Liver (tissue), 9 donors: Measurements from ENCODE around the gene SLC7A6. TPM values are rescaled to one million over a fixed set of nuclear protein-coding genes. Genes with fewer than 3 reads are reported as not detected.

Experiments
- DNase-seq: peaks from one replicate; pipeline ENCODE4 v3.0.0-alpha.2; 2017; ENCODE audit warnings: low spot score
- H3K27ac ChIP-seq, 2 donors: one replicate each; pipeline ENCODE4 v1.7.0; 2013; ENCODE audit warnings: inconsistent platforms in 2 of 2, low read length in 2 of 2, control low read depth in 1 of 2, low read depth in 1 of 2, mild to moderate bottlenecking in 1 of 2
- H3K27me3 ChIP-seq, 4 donors: one replicate each; pipeline versions ENCODE4 v1.6.1 to v1.7.0; 2013; ENCODE audit warnings: low read length in 3 of 4, inconsistent platforms in 1 of 4, mild to moderate bottlenecking in 1 of 4, moderate library complexity in 1 of 4; ENCODE audit not compliant: control insufficient read depth in 4 of 4, insufficient read depth in 4 of 4
- H3K36me3 ChIP-seq, 4 donors: one replicate each; pipeline versions ENCODE4 v1.6.1 to v1.7.0; 2013; ENCODE audit warnings: low read length in 3 of 4, mild to moderate bottlenecking in 3 of 4, low read depth in 1 of 4, moderate library complexity in 1 of 4; ENCODE audit not compliant: control insufficient read depth in 4 of 4, insufficient read depth in 3 of 4
- H3K4me1 ChIP-seq, 4 donors: one replicate each; pipeline versions ENCODE4 v1.6.1 to v1.7.0; 2013; ENCODE audit warnings: low read length in 3 of 4, mild to moderate bottlenecking in 3 of 4, moderate library complexity in 1 of 4; ENCODE audit not compliant: control insufficient read depth in 4 of 4, insufficient read depth in 4 of 4
- H3K4me3 ChIP-seq, 3 donors: one replicate each; pipeline versions ENCODE4 v1.6.1 to v1.7.0; 2013; ENCODE audit warnings: low read length in 3 of 3, control low read depth in 1 of 3, low read depth in 1 of 3, mild to moderate bottlenecking in 1 of 3
- H3K9ac ChIP-seq, 2 donors: one replicate each; pipeline ENCODE4 v1.7.0; 2013; ENCODE audit warnings: low read length in 2 of 2, mild to moderate bottlenecking in 2 of 2, moderate library complexity in 2 of 2, control low read depth in 1 of 2, low read depth in 1 of 2
- H3K9me3 ChIP-seq, 4 donors: one replicate each; pipeline versions ENCODE4 v1.6.1 to v1.7.0; 2013; ENCODE audit warnings: low read length in 3 of 4; ENCODE audit not compliant: control insufficient read depth in 4 of 4
- FOXA1 ChIP-seq: IDR thresholded peaks from 2 replicates; pipeline ENCODE4 v1.6.1; 2016; ENCODE audit warnings: antibody characterized with exemption
- FOXA2 ChIP-seq: IDR thresholded peaks from 2 replicates; pipeline ENCODE4 v1.6.1; 2016; ENCODE audit warnings: antibody characterized with exemption
- GABPA ChIP-seq, 2 donors: IDR thresholded peaks in 1 of 2; conservative IDR thresholded peaks in 1 of 2; 2 replicates each; pipeline ENCODE4 v1.6.1; 2016; ENCODE audit warnings: antibody characterized with exemption in 2 of 2, mild to moderate bottlenecking in 1 of 2, moderate library complexity in 1 of 2
- HNF4A ChIP-seq, 2 donors: conservative IDR thresholded peaks; 2 replicates each; pipeline ENCODE4 v1.6.1; 2016; ENCODE audit warnings: antibody characterized with exemption in 2 of 2, mild to moderate bottlenecking in 2 of 2
- HNF4G ChIP-seq: IDR thresholded peaks from 2 replicates; pipeline ENCODE4 v1.6.1; 2016; ENCODE audit warnings: antibody characterized with exemption
- JUND ChIP-seq, 2 donors: IDR thresholded peaks; 2 replicates each; pipeline ENCODE4 v1.6.1; 2016; ENCODE audit warnings: antibody characterized with exemption in 2 of 2
- NR2F2 ChIP-seq: IDR thresholded peaks from 2 replicates; pipeline ENCODE4 v1.6.1; 2016; ENCODE audit warnings: antibody characterized with exemption
- RAD21 ChIP-seq, 2 donors: IDR thresholded peaks; 2 replicates each; pipeline ENCODE4 v1.6.1; 2016; ENCODE audit warnings: antibody characterized with exemption in 2 of 2, mild to moderate bottlenecking in 2 of 2
- RXRA ChIP-seq, 2 donors: IDR thresholded peaks; 2 replicates each; pipeline ENCODE4 v1.6.1; 2017 to 2018; ENCODE audit warnings: antibody characterized with exemption in 2 of 2, mild to moderate bottlenecking in 1 of 2
- SP1 ChIP-seq: IDR thresholded peaks from 2 replicates; pipeline ENCODE4 v1.6.1; 2018; ENCODE audit warnings: antibody characterized with exemption, mild to moderate bottlenecking
- YY1 ChIP-seq: IDR thresholded peaks from 2 replicates; pipeline ENCODE4 v1.6.1; 2016; ENCODE audit warnings: antibody characterized with exemption, mild to moderate bottlenecking
- WGBS: extraction: QIAGEN DNeasy Blood & Tissue Kit; methylation state at CpG from one replicate; pipeline ENCODE4 v1.1.7; 2013; 5-methylcytosine and 5-hydroxymethylcytosine counted together
- polyA plus RNA-seq, 2 donors: library from polyadenylated mRNA; stranded (reverse) in 1 of 2; unstranded in 1 of 2; fragments of 200-250 nt in 1 of 2; fragments of >200 nt in 1 of 2; fragmentation: Nextera tagmentation in 1 of 2; extraction: Ambion mirVana in 1 of 2; gene quantifications; one replicate each; pipeline versions ENCODE4 v1.2.1 to v1.2.3, GENCODE V29; 2013 to 2015
- total RNA-seq, 2 donors: library from RNA; depleted of rRNA; stranded (reverse); fragments of >200 nt; gene quantifications; one replicate each; pipeline ENCODE4 v1.2.3, GENCODE V29; 2014
- TF ChIP-seq, protein P1 (sequence below): fragments of 150-350 bp; IDR thresholded peaks from 2 replicates; pipeline ENCODE4 v1.5.1; 2017; ENCODE audit warnings: improper control_type of control experiment, low read depth, low read length; ENCODE audit not compliant: missing input control
- TF ChIP-seq, protein P2 (sequence below): IDR thresholded peaks from 2 replicates; pipeline ENCODE4 v1.6.1; 2016; ENCODE audit warnings: antibody characterized with exemption
- TF ChIP-seq, protein P3 (sequence below): IDR thresholded peaks from 2 replicates; pipeline ENCODE4 v1.6.1; 2016; ENCODE audit warnings: antibody characterized with exemption
- TF ChIP-seq, protein P4 (sequence below): IDR thresholded peaks from 2 replicates; pipeline ENCODE4 v1.6.1; 2016; ENCODE audit warnings: antibody characterized with exemption
- donor health status: healthy.
- donor health status: healthy.
- donor health status: healthy.
- donor health status: healthy.
- donor health status: healthy.

SLC7A6 gene
- total and polyA plus RNA-seq, 4 donors: 1.2 to 4.9 (median 1.9) TPM

DNA sequence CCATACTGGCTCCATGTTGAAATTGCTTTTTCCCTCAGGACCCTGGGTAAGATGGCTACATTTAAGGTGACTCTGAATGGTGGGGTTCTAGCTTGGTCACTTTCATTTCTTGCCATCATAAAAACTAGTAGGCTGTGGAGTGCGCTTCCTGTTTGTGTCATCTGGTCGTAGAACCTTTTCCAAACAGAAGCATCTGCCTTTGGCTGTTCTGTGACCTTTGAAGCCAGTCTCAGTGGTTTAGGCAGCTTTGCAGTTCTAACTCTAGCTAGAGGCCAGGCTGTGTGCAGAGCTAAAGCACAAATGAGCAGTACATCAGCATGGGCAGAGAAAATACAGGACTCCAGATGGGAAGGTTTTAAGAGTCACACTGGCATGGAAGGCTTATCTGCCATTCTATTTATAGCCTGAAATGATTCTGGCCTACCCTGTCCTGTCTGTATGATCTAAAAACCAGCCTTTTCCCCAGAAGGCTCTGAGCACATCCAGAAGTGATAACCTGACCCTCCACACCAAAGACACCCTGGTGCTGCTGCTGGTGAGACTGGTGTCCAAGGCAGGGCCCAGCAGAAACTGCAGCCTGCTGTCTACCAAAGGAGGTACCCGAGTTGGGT, 37.0 kb upstream of the SLC7A6 start:
- peak overlapping the region in 1 of 2 donors; percentile 51 for H3K27ac ChIP-seq
- no peaks in the 10 kb centered on the region for H3K27me3 ChIP-seq
- no peaks in the 10 kb centered on the region for H3K9me3 ChIP-seq
- H3K4me3 ChIP-seq: no peak overlapping the region
- TF ChIP-seq HNF4A (conservative IDR thresholded peaks at IDR 0.05) (peak; percentile 75 to 76), GABPA (IDR thresholded peaks at IDR 0.05 in 1 of 2, conservative IDR thresholded peaks at IDR 0.05 in 1 of 2) (peak in 1 of 2 donors; percentile 21), RAD21 (IDR thresholded peaks at IDR 0.05) (peak in 1 of 2 donors; percentile 52), FOXA2 (no peak), NR2F2 (peak; percentile 56), SP1 (peak; percentile 76), HNF4G (no peak), YY1 (peak; percentile 29), RXRA (IDR thresholded peaks at IDR 0.05) (peak; percentile 51 to 52)
- TF ChIP-seq, protein P1, sequence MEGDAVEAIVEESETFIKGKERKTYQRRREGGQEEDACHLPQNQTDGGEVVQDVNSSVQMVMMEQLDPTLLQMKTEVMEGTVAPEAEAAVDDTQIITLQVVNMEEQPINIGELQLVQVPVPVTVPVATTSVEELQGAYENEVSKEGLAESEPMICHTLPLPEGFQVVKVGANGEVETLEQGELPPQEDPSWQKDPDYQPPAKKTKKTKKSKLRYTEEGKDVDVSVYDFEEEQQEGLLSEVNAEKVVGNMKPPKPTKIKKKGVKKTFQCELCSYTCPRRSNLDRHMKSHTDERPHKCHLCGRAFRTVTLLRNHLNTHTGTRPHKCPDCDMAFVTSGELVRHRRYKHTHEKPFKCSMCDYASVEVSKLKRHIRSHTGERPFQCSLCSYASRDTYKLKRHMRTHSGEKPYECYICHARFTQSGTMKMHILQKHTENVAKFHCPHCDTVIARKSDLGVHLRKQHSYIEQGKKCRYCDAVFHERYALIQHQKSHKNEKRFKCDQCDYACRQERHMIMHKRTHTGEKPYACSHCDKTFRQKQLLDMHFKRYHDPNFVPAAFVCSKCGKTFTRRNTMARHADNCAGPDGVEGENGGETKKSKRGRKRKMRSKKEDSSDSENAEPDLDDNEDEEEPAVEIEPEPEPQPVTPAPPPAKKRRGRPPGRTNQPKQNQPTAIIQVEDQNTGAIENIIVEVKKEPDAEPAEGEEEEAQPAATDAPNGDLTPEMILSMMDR: no peak
- TF ChIP-seq, protein P2, sequence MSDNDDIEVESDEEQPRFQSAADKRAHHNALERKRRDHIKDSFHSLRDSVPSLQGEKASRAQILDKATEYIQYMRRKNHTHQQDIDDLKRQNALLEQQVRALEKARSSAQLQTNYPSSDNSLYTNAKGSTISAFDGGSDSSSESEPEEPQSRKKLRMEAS: no peak
- TF ChIP-seq, protein P3, sequence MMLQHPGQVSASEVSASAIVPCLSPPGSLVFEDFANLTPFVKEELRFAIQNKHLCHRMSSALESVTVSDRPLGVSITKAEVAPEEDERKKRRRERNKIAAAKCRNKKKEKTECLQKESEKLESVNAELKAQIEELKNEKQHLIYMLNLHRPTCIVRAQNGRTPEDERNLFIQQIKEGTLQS: no peak
- H3K36me3 ChIP-seq: peaks cover 6 to 36% (median 17%) of the 10 kb centered on the region in 4 donors
- no peak overlapping the region for H3K9ac ChIP-seq
- H3K4me1 ChIP-seq: peaks cover 15 to 52% (median 44%) of the 10 kb centered on the region in 4 donors
- no peak for DNase-seq
- 30% methylated on average over 3 of the region's 3 CpGs for WGBS

DNA sequence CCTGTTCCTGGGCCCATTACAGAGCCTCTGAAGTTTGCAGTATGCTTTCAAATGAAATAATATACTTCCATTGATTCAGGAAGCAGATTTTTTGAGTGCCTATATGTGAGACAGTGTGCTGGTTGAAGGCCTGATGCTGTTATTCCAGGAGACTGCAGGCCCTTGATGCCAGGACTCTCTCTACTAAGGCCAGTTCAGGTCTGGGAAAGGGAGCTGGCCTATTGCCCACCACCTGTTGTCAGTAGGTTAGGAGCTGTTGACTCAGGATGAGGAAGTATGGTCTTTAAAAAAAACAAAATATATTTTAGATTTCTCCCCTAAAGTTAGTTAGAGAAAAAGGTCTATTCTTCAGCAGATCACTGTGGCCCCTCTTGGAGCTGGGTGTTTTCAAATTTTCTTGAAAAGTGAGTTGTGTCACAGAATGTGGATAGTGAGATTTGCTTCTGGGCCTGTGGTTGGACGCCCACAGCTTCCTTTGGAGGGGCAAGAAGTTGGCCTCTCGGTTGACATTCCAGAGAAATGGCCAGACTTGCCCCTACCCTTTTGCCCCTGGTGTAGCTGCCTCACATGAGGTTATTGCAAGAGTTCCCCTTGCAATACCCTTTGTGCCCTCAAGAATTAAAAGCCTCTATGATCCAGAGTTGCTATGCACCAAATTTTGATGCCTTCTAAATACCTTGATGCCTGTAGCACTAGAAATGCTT, 36.3 kb upstream of the SLC7A6 start:
- H3K27ac ChIP-seq: peak overlapping the region; percentile 28 to 51
- H3K4me1 ChIP-seq: peaks cover 15 to 57% (median 46%) of the 10 kb centered on the region in 4 donors
- H3K9me3 ChIP-seq: no peaks in the 10 kb centered on the region
- no peak overlapping the region for H3K4me3 ChIP-seq
- no peak for DNase-seq
- H3K9ac ChIP-seq: no peak overlapping the region
- peak; percentile 29 for TF ChIP-seq FOXA1
- peak; percentile 14 for TF ChIP-seq FOXA2
- TF ChIP-seq, protein P3: no peak
- no peaks in the 10 kb centered on the region for H3K27me3 ChIP-seq
- 77% methylated on average over 2 of the region's 2 CpGs for WGBS
- H3K36me3 ChIP-seq: peaks cover 9 to 38% (median 19%) of the 10 kb centered on the region in 4 donors

DNA sequence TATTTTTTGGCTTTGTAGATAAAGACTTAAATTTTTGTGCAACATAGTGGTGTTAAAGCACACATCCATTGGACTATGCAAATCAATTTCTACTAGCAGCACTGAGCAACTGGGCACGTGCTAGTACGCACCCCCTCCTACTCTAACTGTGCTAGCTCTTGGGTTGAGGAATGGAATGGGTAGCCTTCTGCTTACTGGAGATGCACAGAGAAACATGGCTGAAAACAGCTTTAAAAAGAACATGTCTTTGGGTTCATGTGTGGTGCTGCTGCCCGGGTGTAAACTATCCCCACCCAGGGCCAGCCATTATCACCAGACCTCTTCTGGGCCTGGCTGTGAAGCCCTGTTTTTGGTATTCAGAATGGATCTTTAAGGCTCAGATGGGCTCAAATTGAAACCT, 35.7 kb upstream of the SLC7A6 start:
- Histone ChIP-seq H3K27ac (no peak overlapping the region), H3K36me3 (peaks cover 9 to 38% (median 20%) of the 10 kb centered on the region in 4 donors)

More for the DNA sequence above, 35.7 kb upstream of the SLC7A6 start:
- H3K9ac ChIP-seq: no peak overlapping the region
- WGBS: 66% methylated on average over 3 of the region's 3 CpGs
- no peaks in the 10 kb centered on the region for H3K27me3 ChIP-seq
- TF ChIP-seq FOXA2: no peak
- TF ChIP-seq, protein P1: no peak
- no peak for TF ChIP-seq HNF4A (conservative IDR thresholded peaks at IDR 0.05)
- TF ChIP-seq, protein P4, sequence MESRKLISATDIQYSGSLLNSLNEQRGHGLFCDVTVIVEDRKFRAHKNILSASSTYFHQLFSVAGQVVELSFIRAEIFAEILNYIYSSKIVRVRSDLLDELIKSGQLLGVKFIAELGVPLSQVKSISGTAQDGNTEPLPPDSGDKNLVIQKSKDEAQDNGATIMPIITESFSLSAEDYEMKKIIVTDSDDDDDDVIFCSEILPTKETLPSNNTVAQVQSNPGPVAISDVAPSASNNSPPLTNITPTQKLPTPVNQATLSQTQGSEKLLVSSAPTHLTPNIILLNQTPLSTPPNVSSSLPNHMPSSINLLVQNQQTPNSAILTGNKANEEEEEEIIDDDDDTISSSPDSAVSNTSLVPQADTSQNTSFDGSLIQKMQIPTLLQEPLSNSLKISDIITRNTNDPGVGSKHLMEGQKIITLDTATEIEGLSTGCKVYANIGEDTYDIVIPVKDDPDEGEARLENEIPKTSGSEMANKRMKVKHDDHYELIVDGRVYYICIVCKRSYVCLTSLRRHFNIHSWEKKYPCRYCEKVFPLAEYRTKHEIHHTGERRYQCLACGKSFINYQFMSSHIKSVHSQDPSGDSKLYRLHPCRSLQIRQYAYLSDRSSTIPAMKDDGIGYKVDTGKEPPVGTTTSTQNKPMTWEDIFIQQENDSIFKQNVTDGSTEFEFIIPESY: no peak
- no peak for TF ChIP-seq GABPA (IDR thresholded peaks at IDR 0.05 in 1 of 2, conservative IDR thresholded peaks at IDR 0.05 in 1 of 2)
- TF ChIP-seq JUND (IDR thresholded peaks at IDR 0.05): no peak
- TF ChIP-seq RAD21 (IDR thresholded peaks at IDR 0.05): no peak
- no peak for TF ChIP-seq YY1
- no peak for DNase-seq
- no peak overlapping the region for H3K4me3 ChIP-seq
- no peaks in the 10 kb centered on the region for H3K9me3 ChIP-seq
- H3K4me1 ChIP-seq: peaks cover 17 to 63% (median 52%) of the 10 kb centered on the region in 4 donors
